Right cardiac atrium (tissue), 5 donors: ENCODE measurements around the gene AOPEP. TPM values are rescaled to one million over a fixed set of nuclear protein-coding genes. Genes with fewer than 3 reads are reported as not detected.

ENCODE experiments used
- ATAC-seq, 2 donors: fragments of 200-7000 bp; cut with Tn5 transposase; one replicate each; pipeline versions ENCODE4 v1.8.0 to v1.9.1; 2020; ENCODE audit warnings: moderate library complexity in 2 of 2, mild to moderate bottlenecking in 1 of 2
- DNase-seq, 3 donors: peaks; one replicate each; pipeline ENCODE4 v3.0.0-alpha.2; 2020
- H3K27ac ChIP-seq: one replicate; pipeline ENCODE4 v1.5.1; 2013; ENCODE audit warnings: mild to moderate bottlenecking, low read length, control low read depth, moderate library complexity
- H3K27me3 ChIP-seq: one replicate; pipeline ENCODE4 v1.6.1; 2013; ENCODE audit not compliant: control insufficient read depth, insufficient read depth
- H3K4me1 ChIP-seq: one replicate; pipeline ENCODE4 v1.6.1; 2013; ENCODE audit warnings: low read length; ENCODE audit not compliant: control insufficient read depth, insufficient read depth
- H3K4me3 ChIP-seq: one replicate; pipeline ENCODE4 v1.5.1; 2013; ENCODE audit warnings: low read length, control low read depth
- H3K9me3 ChIP-seq: one replicate; pipeline ENCODE4 v1.6.1; 2013; ENCODE audit warnings: low read length; ENCODE audit not compliant: control insufficient read depth
- whole genome bisulfite sequencing: extraction: QIAGEN DNeasy Blood & Tissue Kit; methylation state at CpG from one replicate; pipeline ENCODE4 v1.1.7; 2013; 5-methylcytosine and 5-hydroxymethylcytosine counted together
- intact Hi-C, 4 donors: fragments of 100-400 bp; cut with DNase I; formaldehyde crosslinking; loops; one replicate each; pipeline versions ENCODE4 v1.11.0 to v1.14.0; 2022 to 2023
- microRNA-seq, 2 donors: library from miRNA; unstranded; fragments of <30 nt; microRNA quantifications; one replicate each; pipeline ENCODE4 v1.2.0, GENCODE V29; 2020 to 2021
- polyA plus RNA-seq: library from polyadenylated mRNA; stranded (reverse); fragments of 200-250 nt; gene quantifications from one replicate; pipeline ENCODE4 v1.2.3, GENCODE V29; 2013
- total RNA-seq, 4 donors: library from RNA; stranded (reverse); fragmentation: NEBNext Ultra II Directional; extraction: Animal tissue kit (Norgen Biotek cat#: 25700); gene quantifications; one replicate each; pipeline ENCODE4 v1.2.1, GENCODE V29; 2021
- donor health status: healthy with polysubstance abuse.
- donor health status: DM: no; HTN: yes; CAD: no.
- donor health status: DM: no; HTN: no; CAD: no.
- donor health status: DM: no; HTN: yes; CAD: no; lungs with severe emphysema.
- donor health status: DM: yes; HTN: yes; CAD: no.

Gene AOPEP
- total and polyA plus RNA-seq, 5 donors, result 124 to 170 (median 154) TPM

- Histone ChIP-seq H3K27ac (no peak overlapping the region), H3K9me3 (no peaks in the 10 kb centered on the region), H3K27me3 (no peaks in the 10 kb centered on the region), H3K4me1 (no peaks in the 10 kb centered on the region), H3K4me3 (no peak overlapping the region)
- intact Hi-C loops, result loop anchor here in 1 of 4 donors (2.0 to 5.0 kb wide), 2 partner anchors 344 to 450 kb away; no protein-coding TSS in a partner anchor
- ATAC-seq (peak; percentile 47 to 58), DNase-seq (peak; percentile 67 to 84 (median 72))
- WGBS, result 34% methylated on average over 7 of the region's 7 CpGs
Measured at GRCh38 chr9:95131023-95131943, 404.8 kb downstream of the AOPEP start.

GRCh38 chr9:95132366-95133324, 406.1 kb downstream of the AOPEP start:
- H3K9me3 ChIP-seq, result no peaks in the 10 kb centered on the region
- 85% methylated on average over 17 of the region's 17 CpGs for WGBS
- no peaks in the 10 kb centered on the region for H3K27me3 ChIP-seq
- no peak overlapping the region for H3K27ac ChIP-seq
- H3K4me3 ChIP-seq, result no peak overlapping the region
- no peaks in the 10 kb centered on the region for H3K4me1 ChIP-seq
- DNase-seq (no peak), ATAC-seq (no peak)
- intact Hi-C loops, result loop anchor here in 1 of 4 donors (5.0 kb wide), 1 partner anchor 345 kb away; no protein-coding TSS in a partner anchor

GRCh38 chr9:95133325-95133705, 406.8 kb downstream of the AOPEP start:
- WGBS, result 90% methylated on average over 4 of the region's 4 CpGs

GRCh38 chr9:95134457-95134881, 408.0 kb downstream of the AOPEP start:
- Histone ChIP-seq H3K9me3 (no peaks in the 10 kb centered on the region), H3K4me3 (no peak overlapping the region), H3K4me1 (no peaks in the 10 kb centered on the region), H3K27me3 (no peaks in the 10 kb centered on the region), H3K27ac (no peak overlapping the region)
- no peak for ATAC-seq
- 90% methylated on average over 9 of the region's 9 CpGs for WGBS
- DNase-seq, result no peak
- intact Hi-C loops, result loop anchor here in 1 of 4 donors (5.0 kb wide), 1 partner anchor 347 kb away; no protein-coding TSS in a partner anchor

More at GRCh38 chr9:95133325-95133705, 406.8 kb downstream of the AOPEP start:
- DNase-seq (no peak), ATAC-seq (no peak)
- H3K4me1 ChIP-seq, result no peaks in the 10 kb centered on the region
- intact Hi-C loops, result loop anchor here in 1 of 4 donors (5.0 kb wide), 1 partner anchor 346 kb away; no protein-coding TSS in a partner anchor
- H3K9me3 ChIP-seq, result no peaks in the 10 kb centered on the region
- no peak overlapping the region for H3K27ac ChIP-seq
- H3K4me3 ChIP-seq, result no peak overlapping the region
- H3K27me3 ChIP-seq, result no peaks in the 10 kb centered on the region

GRCh38 chr9:95135756-95136155, 409.3 kb downstream of the AOPEP start:
- Histone ChIP-seq H3K27ac (no peak overlapping the region), H3K4me1 (no peaks in the 10 kb centered on the region), H3K4me3 (no peak overlapping the region), H3K27me3 (no peaks in the 10 kb centered on the region), H3K9me3 (no peaks in the 10 kb centered on the region)
- ATAC-seq, result no peak
- no peak for DNase-seq
- intact Hi-C loops, result no loop called here
- 99% methylated on average over 10 of the region's 10 CpGs for WGBS

Small RNA genes lying within 50 kb of the gene (microRNA-seq; reads per million reads assigned to microRNA genes)
- gene MIR2278 (1.1 to 2.5 reads per million in 2 donors), gene MIR23B (82,671 to 111,106 reads per million in 2 donors), gene MIR24-1 (0 reads per million in 2 donors), gene MIR27B (18,239 to 22,603 reads per million in 2 donors), gene MIR3074 (0 reads per million in 2 donors), gene MIR6081 (0 reads per million in 2 donors)

Other genes starting within 250 kb of the AOPEP start
- gene PCAT7, start 171.6 kb upstream of the AOPEP start, total RNA-seq, result under 1 TPM in 1 of 4 donors, not detected in 3; 0.09 TPM
- gene PCAT7, start 171.6 kb upstream of the AOPEP start, polyA plus RNA-seq, result 0.05 TPM
- gene FBP2, start 132.9 kb upstream of the AOPEP start, total RNA-seq, result under 1 TPM in 1 of 4 donors, not detected in 3; 0.23 TPM
- not detected for gene FBP2, start 132.9 kb upstream of the AOPEP start, polyA plus RNA-seq
- gene FBP1, start 87.2 kb upstream of the AOPEP start, total RNA-seq, result 1 to 10 TPM; 2.4 to 3.8 (median 3.0) TPM
- 1.9 TPM for gene FBP1, start 87.2 kb upstream of the AOPEP start, polyA plus RNA-seq